Right hindlimb (tissue), 1 donor: Measurements from ENCODE around the gene CTSA.

Experiments used
- DNase-seq: peaks from one replicate; pipeline ENCODE4 v3.0.0-alpha.2; 2018

Gene CTSA

GRCh38 chr20:45890985-45891983 is at the start of gene CTSA, which contains the start of gene NEURL2:
CTSA (plus strand) TSS chr20:45891335; CDS start chr20:45891569, 234 bp downstream.
NEURL2 (minus strand) TSS chr20:45891208; CDS start chr20:45890991, 217 bp downstream.
- DNase-seq = peak; percentile 94

DNA sequence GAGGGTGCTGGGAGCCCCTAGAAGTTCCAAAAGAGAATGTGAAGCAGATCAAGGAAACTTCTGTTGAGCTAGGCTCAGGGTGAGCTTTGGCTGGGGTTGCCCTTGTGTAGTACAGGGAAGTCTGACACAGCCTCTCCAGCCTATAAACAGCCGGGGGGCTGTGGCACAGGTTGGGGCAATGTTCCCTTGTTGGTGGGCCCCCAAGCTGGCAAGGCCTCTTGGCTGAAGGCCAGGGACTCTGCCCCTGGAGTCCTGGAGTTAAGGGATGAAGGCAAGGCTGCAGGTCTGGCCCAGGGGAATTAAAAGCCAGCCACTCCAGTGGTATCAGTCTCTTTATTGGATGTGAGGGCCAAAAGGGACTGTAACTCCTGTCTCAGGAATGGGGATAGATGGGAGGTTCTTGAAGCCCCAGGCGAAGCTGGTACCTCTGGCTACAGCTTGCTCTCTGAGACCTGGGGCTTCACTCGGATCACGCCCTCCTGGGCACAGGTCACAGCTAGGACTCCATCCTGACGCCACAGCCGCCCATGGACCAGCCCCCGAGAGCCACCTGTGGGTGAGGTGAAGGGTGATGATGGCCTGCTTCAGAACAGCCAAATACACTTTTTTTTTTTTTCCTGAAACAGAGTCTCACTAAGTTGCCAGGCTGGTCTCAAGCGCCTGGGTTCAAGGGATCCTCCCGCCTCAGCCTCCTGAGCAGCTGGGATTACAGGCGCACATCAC is 49.6 kb upstream of the CTSA start:
- DNase-seq = no peak

DNA sequence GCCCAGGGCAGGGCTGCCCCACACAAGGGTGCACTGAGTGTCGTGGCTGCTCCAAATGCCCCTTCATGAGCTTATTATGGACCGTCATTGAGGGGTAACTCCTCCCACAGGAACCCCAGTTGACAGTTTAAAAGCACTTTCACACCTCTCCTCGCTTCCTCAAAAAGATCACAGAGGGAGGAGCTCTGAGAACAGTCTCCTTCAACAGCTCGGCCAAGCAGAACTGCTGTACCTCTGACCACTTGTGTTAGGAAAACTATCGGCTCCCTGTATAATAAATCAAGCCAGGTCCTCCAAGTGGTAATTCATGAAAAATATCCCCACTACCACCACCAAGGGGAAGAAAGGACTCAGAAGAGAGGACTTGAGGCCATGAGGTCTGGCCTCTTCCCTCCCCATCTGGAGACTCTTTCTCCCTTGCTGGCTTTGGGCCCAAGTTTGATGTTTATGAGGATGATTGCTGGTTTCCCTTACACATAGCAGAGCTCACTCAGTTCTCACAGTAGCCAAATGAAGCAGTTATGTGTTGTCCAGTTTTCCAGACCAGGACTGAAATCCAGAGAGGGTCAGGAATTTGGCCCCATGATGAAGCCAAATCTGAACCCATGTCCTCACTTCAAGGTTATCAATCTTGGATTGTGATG is 48.8 kb upstream of the CTSA start:
- DNase-seq = no peak

DNA sequence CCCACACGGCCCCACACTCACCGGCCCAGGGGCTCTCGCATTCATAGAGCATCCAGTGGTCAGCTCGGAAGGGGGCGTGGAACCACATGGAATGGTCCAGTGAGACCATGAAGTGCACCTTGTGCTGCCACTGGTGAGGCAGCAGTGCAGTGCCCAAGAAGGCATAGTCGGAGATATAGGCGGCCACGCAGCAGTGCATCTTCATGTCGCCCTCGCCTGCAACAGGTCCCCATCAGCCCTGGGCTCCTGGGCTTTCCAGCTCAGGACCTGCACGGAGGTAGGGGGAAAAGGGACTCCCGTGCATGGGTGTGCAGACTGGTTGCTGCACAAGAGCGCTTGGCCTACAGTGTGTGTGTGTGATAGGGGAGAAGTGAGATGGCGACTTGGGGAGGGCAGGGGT is 47.6 kb upstream of the CTSA start:
- no peak for DNase-seq

GRCh38 chr20:45845452-45845851 is 45.7 kb upstream of the CTSA start:
- DNase-seq = no peak

GRCh38 chr20:45848421-45848820 is 42.7 kb upstream of the CTSA start:
- no peak for DNase-seq

GRCh38 chr20:45848969-45849582 is 42.1 kb upstream of the CTSA start:
- no peak for DNase-seq

DNA sequence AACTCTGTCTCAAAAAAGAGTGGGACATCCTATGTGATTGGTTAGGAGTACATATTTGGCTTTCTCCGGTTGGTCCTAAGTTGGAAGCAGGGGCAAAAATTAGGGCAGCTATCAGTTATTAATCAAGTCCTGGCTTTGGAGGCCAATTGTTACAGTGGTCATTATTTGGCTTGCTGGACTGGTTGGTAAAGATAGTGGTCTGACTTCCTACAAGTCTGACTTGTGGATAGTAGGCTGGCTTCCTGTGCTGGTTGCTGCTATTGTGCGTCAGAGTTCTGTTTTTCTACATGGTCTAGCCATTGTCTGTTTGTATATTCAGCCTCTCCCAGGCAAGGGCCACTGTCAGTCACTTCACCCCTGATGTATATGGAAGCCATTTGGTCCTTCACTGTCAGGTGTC is 40.9 kb upstream of the CTSA start:
- no peak for DNase-seq

GRCh38 chr20:45850926-45851325 is 40.2 kb upstream of the CTSA start:
- DNase-seq = no peak

DNA sequence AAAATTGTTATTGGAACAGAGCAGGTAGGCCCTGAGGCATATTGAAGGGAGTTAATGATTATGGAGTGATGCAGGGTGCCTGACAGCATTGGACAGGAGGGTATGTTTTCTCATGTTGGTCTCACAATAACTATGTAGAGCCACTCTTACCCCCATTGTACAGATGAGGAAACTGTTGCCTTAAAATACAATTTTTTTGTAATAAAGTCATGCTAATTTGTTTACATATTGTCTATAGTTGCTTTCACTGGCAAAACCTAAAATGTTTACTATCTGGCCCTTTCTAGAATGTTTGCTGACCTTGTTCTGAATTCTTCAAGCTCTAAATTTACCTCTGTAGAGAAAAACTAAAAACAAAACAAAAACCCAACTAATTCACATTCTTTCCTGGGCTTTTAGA is 39.6 kb upstream of the CTSA start:
- no peak for DNase-seq

DNA sequence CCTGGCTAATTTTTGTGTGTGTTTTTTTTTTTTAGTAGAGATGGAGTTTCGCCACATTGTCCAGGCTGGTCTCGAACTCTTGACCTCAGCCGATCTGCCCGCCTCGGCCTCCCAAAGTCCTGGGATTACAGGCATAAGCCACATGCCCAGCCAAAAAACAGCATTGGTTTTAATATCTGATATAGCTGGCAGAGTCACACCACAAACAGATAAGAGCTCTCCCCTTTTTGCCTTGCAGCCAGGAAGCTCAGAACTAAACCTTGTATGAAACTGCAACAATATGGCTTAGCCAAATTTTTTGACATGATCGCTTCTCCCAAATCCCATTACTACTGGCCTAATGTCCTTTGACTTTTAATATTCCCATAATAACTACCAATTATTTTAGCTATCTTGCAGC is 38.8 kb upstream of the CTSA start:
- DNase-seq = no peak

DNA sequence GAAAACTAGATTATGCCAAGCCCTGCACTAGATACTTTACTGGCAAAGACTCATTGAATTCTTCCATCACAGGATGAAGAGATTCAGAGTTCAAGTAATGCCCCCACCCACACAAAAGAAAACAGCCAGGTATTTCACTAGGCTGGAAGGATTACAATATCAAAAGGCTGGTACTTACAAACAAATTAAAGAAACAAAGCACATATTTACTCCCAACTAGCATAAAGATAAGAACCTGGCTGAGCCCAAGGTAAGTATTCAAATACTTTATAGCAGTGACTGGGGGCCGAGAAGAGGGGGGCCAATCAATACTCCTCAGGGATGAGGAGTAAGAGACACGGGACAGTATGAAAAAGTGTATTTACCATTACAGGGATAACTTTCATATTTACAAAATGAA is 37.7 kb upstream of the CTSA start:
- no peak for DNase-seq

DNA sequence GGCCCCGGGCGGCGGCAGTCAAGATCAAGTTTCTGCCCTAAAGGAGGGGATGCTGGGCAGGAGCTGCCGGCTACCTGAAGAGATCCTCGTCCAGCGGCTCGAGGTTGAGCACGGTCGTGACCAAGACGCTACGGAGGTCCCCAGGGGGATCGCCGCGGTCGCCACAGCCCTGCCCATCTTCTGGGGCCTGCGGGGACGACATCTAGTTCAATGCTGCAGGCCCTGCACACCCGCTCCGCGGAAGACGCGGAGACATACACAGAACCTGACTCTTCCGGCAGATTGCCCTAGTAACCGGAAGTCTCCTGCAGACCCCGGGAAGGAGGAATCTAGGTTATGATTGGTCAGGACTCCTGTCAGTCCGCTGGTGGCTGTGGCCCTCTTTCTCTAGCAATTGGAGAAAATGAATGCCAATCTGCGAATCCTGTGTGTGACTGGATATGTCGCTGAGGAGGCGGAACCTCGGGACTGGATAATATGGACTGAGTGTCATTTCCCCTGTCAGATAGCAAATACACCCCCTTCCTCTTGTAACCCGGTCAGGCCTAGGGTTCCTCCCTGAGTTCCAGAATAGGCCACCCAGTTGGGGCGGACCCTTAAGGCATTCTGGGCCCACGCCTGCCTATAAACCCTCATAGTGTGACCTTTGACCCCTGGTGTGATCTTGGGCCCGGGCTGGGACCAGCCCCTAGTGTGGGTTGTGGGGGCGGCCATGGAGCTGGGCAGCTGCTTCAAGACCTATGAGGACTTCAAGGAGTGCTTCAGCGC is 33.8 kb upstream of the CTSA start, which contains the start of the genes ACOT8 and ZSWIM3:
ACOT8 (minus strand) TSS at position 279 of the 768 bp plus-strand sequence; CDS start at position 202, 77 bp downstream.
ZSWIM3 (plus strand) TSS at position 501 of the 768 bp plus-strand sequence; CDS start at position 713, 212 bp downstream.
- peak; percentile 98 for DNase-seq

DNA sequence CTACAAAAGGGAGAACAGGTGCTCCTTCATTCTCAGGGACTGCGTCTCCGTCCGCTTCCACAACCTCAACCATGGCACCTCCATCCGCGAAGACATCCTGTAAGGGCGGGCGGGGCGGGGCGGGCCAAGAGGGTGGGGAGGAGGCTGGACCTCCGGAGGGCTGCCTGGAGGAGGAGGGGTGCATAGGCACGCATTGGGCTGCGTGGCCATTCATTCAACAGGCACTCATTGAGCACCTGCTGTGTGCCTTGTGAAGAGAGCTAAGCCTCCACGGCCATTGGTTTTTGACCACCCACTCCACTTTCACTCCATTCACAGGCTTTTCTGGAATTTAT is 33.3 kb upstream of the CTSA start:
- DNase-seq = peak; percentile 34

DNA sequence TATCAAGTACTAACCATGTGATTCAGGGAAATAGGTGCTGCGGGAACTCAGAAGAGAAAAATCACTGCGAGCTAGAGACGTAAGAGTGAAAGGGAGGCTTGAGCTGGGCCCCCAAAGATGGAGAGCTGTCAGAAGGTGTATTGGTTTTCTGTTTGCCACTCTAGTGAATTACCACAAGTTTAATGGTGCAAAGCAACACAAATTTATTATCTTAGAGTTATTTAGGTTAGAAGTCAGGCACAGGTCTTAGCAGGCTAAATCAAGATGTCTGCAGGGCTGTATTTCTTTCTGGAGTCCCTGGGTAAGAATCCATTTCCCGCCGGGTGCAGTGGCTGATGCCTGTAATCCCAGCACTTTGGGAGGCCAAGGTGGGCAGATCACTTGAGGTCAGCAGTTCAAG is 31.2 kb upstream of the CTSA start:
- DNase-seq = no peak

DNA sequence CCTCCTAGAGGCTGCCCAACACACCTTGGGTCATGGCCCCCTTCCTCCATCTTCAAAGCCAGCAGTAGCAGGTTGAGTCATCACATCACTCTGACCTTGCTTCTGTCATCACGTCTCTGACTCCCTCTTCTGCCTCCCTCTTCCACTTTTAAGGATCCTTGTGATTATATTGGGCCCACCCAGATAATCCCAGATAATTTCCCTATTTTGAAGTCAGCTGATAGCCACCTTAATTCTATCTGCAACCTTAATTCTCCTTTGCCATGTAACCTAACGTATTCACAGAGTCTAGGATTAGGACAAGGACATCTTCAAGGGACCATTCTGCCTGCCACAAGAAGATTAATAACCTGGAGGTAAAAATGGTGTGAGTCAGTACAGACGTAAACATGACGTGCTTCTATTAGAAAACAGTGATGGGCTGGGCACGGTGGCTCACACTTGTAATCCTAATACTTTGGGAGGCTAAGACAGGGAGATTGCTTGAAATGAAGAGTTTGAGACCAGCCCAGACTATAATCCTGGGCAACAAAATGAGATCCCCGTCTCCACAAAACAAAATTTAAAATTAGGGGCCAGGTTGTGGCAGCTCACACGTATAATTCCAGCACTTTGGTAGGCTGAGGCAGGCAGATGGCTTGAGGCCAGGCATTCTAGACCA is 30.4 kb upstream of the CTSA start:
- DNase-seq = no peak

DNA sequence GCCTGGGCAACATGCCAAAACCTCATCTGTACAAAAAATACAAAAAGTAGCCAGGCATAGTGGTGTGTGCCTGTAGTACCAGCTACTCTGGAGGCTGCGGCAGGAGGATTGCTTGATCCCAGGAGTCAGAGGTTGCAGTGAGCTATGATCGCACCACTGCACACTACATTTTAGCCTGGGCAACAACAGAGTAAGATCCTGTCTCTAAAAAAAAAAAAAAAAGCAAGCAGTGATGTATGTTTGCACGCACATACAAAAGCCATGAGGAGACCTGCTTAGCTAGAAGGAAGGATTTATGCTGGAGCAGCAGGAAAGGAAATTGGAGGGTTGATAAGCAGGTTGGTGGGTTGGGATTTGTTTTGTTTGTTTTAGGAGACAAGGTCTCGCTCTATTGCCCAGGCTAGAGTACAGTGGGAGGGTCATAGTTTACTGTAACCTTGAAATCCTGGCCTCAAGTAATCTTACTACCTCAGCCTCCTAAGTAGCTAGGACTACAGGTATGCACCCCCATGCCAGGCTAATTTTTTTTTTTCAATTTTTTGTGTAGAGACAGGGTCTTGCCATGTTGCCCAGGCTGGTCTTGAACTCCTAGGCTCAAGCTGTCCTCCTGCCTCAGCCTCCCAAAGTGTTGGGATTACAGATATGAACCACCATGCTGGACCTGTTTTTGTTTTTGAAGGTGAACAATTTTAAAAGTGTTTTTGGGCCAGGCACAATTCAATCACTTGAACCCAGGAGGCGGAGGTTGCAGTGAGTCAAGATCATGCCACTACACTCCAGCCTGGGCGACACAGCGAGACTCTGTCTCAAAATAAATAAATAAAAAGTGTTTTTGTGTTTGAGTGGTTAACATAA is 29.7 kb upstream of the CTSA start:
- DNase-seq = no peak

GRCh38 chr20:45863543-45864470 is 27.3 kb upstream of the CTSA start:
- no peak for DNase-seq

GRCh38 chr20:45866454-45866853 is 24.7 kb upstream of the CTSA start:
- DNase-seq = no peak
